Measurements from ENCODE around the gene WDCP.

- TF ChIP-seq CTCF (IDR thresholded peaks at IDR 0.05; ENCODE audit: low read depth, low read length, poor library complexity, severe bottlenecking) (peak; percentile 53), EZH2phosphoT487 (IDR thresholded peaks at IDR 0.05; ENCODE audit: borderline replicate concordance, low read length) (no peak)
These were observed 58.8 kb downstream of the WDCP start for GRCh38 chr2:23988371-23988770.

Measured in DOHH2 (cell line).